CD4-positive, alpha-beta T cell (primary cell): ENCODE measurements around the gene EPGN. TPM values are rescaled to one million over a fixed set of nuclear protein-coding genes. Genes with fewer than 3 reads are reported as not detected.

Source experiments
- ATAC-seq: fragments of 200-7000 bp; cut with Tn5 transposase; one replicate; pipeline ENCODE4 v1.10.0; 2022; ENCODE audit warnings: mild to moderate bottlenecking; ENCODE audit not compliant: poor library complexity
- CTCF ChIA-PET: fragments of 350-600 bp; sonication (Branson Sonifier 250); formaldehyde crosslinking; loops from one replicate; lab custom pipeline; 2021; ENCODE audit warnings: antibody characterized with exemption, inconsistent platforms; lab: Charles Lee
- POLR2A ChIA-PET: fragments of 350-600 bp; sonication (Branson Sonifier 250); formaldehyde crosslinking; loops from one replicate; lab custom pipeline; 2021; ENCODE audit warnings: antibody characterized with exemption, inconsistent platforms; lab: Charles Lee
- DNase-seq, 14 experiments: peaks; one replicate each; pipeline ENCODE4 v3.0.0-alpha.2; 2013 to 2020; ENCODE audit warnings: mixed read lengths in 2 of 14
- H3K27ac ChIP-seq, 2 donors: one replicate each; pipeline versions ENCODE4 v1.5.1 to v1.7.0; 2013; ENCODE audit warnings: low read length in 2 of 2, low read depth in 1 of 2, mild to moderate bottlenecking in 1 of 2
- H3K27me3 ChIP-seq, 2 experiments: 1 replicate in 1 of 2; 2 replicates in 1 of 2; pipeline versions ENCODE4 v1.6.1 to v1.7.0; 2013; ENCODE audit warnings: low read length in 2 of 2, control low read depth in 1 of 2, mild to moderate bottlenecking in 1 of 2, moderate library complexity in 1 of 2; ENCODE audit not compliant: insufficient read depth in 2 of 2, control insufficient read depth in 1 of 2
- H3K36me3 ChIP-seq: one replicate; pipeline ENCODE4 v1.6.1; 2013; ENCODE audit warnings: low read length, control low read depth; ENCODE audit not compliant: insufficient read depth
- H3K4me1 ChIP-seq: one replicate; pipeline ENCODE4 v1.6.1; 2013; ENCODE audit warnings: low read length, control low read depth; ENCODE audit not compliant: insufficient read depth
- H3K4me3 ChIP-seq: one replicate; pipeline ENCODE4 v1.5.1; 2013; ENCODE audit warnings: mild to moderate bottlenecking, low read length, moderate library complexity
- H3K9me3 ChIP-seq, 2 experiments: 1 replicate in 1 of 2; 2 replicates in 1 of 2; pipeline versions ENCODE4 v1.6.1 to v1.7.0; 2013; ENCODE audit warnings: low read length in 2 of 2, mild to moderate bottlenecking in 2 of 2, control low read depth in 1 of 2, moderate library complexity in 1 of 2; ENCODE audit not compliant: control insufficient read depth in 1 of 2, insufficient read depth in 1 of 2
- H3K27ac Mint-ChIP-seq: one replicate; pipeline ENCODE4 v1.8.0; 2020; ENCODE audit warnings: mixed read lengths
- H3K27me3 Mint-ChIP-seq: one replicate; pipeline ENCODE4 v1.8.0; 2021; ENCODE audit warnings: mixed read lengths
- H3K36me3 Mint-ChIP-seq: one replicate; pipeline ENCODE4 v1.8.0; 2021; ENCODE audit warnings: low read depth, mixed read lengths
- H3K4me1 Mint-ChIP-seq: one replicate; pipeline ENCODE4 v1.8.0; 2021; ENCODE audit warnings: low read depth, mixed read lengths
- H3K4me3 Mint-ChIP-seq: one replicate; pipeline ENCODE4 v1.8.0; 2020; ENCODE audit warnings: mild to moderate bottlenecking, mixed read lengths
- H3K9me3 Mint-ChIP-seq: one replicate; pipeline ENCODE4 v1.8.0; 2020; ENCODE audit warnings: mixed read lengths
- CTCF ChIP-seq: fragments of 200-600 bp; IDR thresholded peaks from one replicate; pipeline ENCODE4 v1.8.0; 2022; ENCODE audit warnings: antibody characterized with exemption, mild to moderate bottlenecking
- intact Hi-C, 2 experiments: fragments of 100-400 bp; cut with DNase I in 1 of 2; cut with micrococcal nuclease in 1 of 2; formaldehyde crosslinking; loops; one replicate each; pipeline versions ENCODE4 v1.15.1 to v1.9.0; 2023 to 2025; cut with DNase I, micrococcal nuclease
- total RNA-seq, 174 experiments: library from RNA in 2 of 174; stranded (reverse) in 2 of 174; gene quantifications; one replicate each; pipeline ENCODE4 v1.2.3 and lab custom pipeline; 2021 to 2026

EPGN gene
- total RNA-seq, 2 experiments from 2014 or later: 3.7 to 5.9 TPM

GRCh38 chr4:74294681-74295080 is 13.6 kb upstream of the EPGN start:
- CTCF ChIA-PET: no interaction called here
- Histone ChIP-seq H3K27ac (no peak overlapping the region), H3K27me3 (no peaks in the 10 kb centered on the region), H3K4me1 (no peaks in the 10 kb centered on the region), H3K4me3 (no peak overlapping the region), H3K9me3 (no peaks in the 10 kb centered on the region), H3K36me3 (no peaks in the 10 kb centered on the region)
- intact Hi-C loops: no loop called here
- Mint-ChIP-seq H3K36me3 (no peaks in the 10 kb centered on the region), H3K9me3 (no peaks in the 10 kb centered on the region), H3K27ac (no peak overlapping the region), H3K4me3 (no peak overlapping the region), H3K4me1 (no peaks in the 10 kb centered on the region), H3K27me3 (no peaks in the 10 kb centered on the region)
- ATAC-seq: no peak
- POLR2A ChIA-PET: no interaction called here
- TF ChIP-seq CTCF: no peak
- no peak for DNase-seq

GRCh38 chr4:74297539-74297938 is 10.7 kb upstream of the EPGN start:
- Histone ChIP-seq H3K9me3 (no peaks in the 10 kb centered on the region), H3K36me3 (no peaks in the 10 kb centered on the region), H3K4me3 (no peak overlapping the region), H3K27me3 (no peaks in the 10 kb centered on the region), H3K27ac (no peak overlapping the region), H3K4me1 (no peaks in the 10 kb centered on the region)
- ATAC-seq: no peak
- CTCF ChIA-PET: no interaction called here
- Mint-ChIP-seq H3K4me3 (no peak overlapping the region), H3K9me3 (no peaks in the 10 kb centered on the region), H3K27me3 (no peaks in the 10 kb centered on the region), H3K4me1 (no peaks in the 10 kb centered on the region), H3K36me3 (no peaks in the 10 kb centered on the region), H3K27ac (no peak overlapping the region)
- DNase-seq: no peak
- POLR2A ChIA-PET: no interaction called here
- intact Hi-C loops: no loop called here
- TF ChIP-seq CTCF: no peak

GRCh38 chr4:74304095-74304625 is 4.1 kb upstream of the EPGN start:
- no peaks in the 10 kb centered on the region for H3K36me3 ChIP-seq
- intact Hi-C loops: no loop called here
- ATAC-seq (no peak), DNase-seq (no peak)
- ChIA-PET POLR2A (no interaction called here), CTCF (no interaction called here)
- TF ChIP-seq CTCF: no peak
- H3K36me3 Mint-ChIP-seq: no peaks in the 10 kb centered on the region
- H3K4me1 Mint-ChIP-seq: peaks cover 14% of the 10 kb centered on the region
- H3K9me3 ChIP-seq: no peaks in the 10 kb centered on the region
- H3K9me3 Mint-ChIP-seq: no peaks in the 10 kb centered on the region
- no peaks in the 10 kb centered on the region for H3K27me3 Mint-ChIP-seq
- no peak overlapping the region for H3K27ac Mint-ChIP-seq
- no peaks in the 10 kb centered on the region for H3K27me3 ChIP-seq
- H3K4me3 ChIP-seq: no peak overlapping the region
- no peaks in the 10 kb centered on the region for H3K4me1 ChIP-seq
- H3K4me3 Mint-ChIP-seq: no peak overlapping the region
- no peak overlapping the region for H3K27ac ChIP-seq
